HG02759 (cell line): ENCODE measurements around the gene GLI3.

ENCODE experiments used
- ATAC-seq: cut with Tn5 transposase; IDR thresholded peaks from one replicate; pipeline ENCODE4 v1.9.1; 2021; ENCODE audit warnings: mild to moderate bottlenecking, moderate library complexity; ENCODE audit not compliant: unreplicated experiment

GLI3 gene

DNA sequence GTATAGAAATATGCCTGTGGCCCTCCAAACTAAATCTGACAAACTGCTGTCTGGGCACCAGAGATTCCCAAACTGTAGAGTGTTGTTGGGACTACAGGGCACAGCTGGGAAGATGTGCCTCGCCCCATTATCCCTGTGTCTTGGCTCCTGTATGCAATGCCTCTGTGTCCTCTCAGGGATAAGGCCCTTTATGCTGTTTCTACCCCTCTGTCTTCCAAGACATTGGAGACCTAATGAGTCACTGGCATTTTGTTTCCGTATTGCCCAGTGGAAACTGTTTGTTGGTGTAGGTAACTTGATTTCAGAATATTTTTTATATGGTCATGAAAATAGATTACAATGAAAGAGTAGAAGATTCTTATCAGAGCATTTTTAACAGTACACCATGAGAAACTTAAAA lies 183.2 kb downstream of the GLI3 start:
- ATAC-seq, result no peak

DNA sequence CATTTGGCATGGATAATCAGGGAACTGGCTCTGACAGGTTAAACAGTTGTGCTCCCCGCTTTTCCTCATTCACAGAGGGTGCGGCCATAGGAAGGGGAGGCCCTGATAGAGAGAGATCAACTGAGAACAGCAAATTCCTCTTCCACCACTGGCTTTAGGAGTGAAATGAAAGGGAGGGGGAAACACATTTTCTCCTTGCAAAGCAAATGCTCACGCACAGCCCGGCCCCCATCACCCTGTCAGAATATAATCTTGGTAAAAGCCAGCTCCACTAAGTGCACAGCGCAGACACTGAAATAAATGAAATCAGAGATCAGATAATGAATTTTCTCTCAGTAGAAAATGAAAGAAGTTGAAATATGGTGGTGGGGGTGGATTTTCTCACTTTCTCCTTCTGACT lies 187.2 kb downstream of the GLI3 start:
- no peak for ATAC-seq

DNA sequence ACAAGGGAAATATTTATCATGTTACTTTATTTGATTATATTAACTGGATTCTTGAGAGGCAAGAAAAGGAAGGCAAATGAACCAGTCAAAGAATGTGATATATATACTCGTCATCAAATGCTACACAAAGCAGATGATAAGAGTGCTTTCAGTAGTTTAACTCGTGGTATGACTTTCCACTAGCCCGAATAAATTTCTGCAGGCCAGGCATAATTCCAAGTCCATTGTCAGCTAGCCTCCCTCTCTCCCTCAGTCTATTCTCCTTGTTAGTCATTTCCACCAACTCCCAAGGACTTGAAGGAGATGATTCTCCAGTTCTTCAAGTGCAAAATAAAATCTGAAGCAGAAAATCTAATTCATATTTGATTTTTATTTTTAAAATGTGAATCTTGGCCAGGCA lies 190.5 kb downstream of the GLI3 start:
- ATAC-seq, result no peak

DNA sequence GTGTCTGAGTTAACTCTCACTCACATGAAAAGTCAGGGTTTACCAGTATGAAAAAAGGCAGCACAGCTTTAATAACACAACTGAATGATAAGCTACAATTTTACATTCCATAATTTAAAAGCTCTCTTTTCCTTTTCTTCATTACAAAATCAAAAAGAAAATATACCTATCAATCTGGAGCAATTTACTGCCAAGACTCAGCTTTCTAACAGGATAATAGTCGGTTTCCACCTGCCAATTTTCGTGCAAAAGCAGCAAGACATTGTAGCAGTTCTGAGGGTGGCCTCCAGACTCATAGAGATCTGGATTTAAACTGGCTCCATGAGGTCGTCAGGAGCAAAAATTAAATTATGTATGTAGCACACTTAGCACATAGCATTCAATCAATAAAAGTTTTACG lies 191.0 kb downstream of the GLI3 start:
- ATAC-seq, result no peak

DNA sequence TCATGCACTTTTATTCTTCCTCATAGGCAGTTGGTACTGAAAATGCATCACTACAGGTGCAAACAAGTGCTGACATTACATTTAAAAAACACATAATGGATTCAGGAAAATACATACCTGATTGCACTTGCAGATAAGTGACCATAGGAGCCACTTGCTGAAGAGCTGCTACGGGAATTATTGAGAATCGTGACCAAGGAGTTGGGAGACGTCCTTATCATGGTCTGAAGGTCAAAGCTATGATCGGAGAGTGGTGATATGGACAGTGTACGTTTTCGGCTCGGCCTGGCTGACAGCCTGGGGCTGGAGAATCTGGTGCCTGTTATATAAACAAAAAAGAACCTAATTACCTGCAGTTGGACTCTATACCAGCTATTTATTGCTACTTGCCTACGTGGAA lies 197.1 kb downstream of the GLI3 start:
- ATAC-seq, result no peak

DNA sequence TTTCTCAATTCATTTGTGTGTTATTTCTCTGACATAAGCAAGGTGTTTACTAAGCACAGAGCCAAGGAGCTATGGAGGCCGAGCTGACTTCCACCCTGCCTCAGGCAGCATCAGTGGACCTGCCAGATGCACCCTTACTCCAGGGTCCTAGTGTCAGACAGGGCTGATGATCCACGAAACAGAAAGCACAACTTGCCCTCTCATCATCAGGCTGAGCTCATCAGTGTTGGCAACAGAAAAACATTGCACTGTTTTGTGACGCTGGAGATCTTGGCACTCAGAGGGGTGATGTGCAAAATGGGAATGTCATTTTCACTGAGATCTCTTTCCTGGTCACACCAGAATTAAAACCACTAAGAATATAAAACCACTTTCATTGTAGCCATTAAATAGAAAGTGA lies 201.8 kb downstream of the GLI3 start:
- ATAC-seq, result no peak

DNA sequence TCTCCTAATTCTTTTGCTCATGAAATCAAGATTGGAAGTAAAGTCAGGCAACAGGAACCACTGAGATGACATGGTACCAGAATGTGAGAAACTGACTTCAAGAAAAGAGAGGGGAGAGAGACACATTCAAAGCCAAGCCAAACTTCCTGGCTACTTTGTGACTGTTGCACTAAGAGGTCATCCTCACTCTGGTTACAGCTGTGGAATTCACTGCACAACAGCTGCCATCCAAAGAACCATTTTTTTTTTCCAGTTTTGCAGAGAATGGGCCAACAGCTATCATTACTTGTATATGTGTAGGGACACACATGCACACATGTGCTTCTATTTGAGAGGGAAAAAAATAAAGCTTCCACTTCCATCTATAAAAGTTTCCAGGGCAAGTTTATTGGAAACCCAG lies 203.5 kb downstream of the GLI3 start:
- no peak for ATAC-seq

DNA sequence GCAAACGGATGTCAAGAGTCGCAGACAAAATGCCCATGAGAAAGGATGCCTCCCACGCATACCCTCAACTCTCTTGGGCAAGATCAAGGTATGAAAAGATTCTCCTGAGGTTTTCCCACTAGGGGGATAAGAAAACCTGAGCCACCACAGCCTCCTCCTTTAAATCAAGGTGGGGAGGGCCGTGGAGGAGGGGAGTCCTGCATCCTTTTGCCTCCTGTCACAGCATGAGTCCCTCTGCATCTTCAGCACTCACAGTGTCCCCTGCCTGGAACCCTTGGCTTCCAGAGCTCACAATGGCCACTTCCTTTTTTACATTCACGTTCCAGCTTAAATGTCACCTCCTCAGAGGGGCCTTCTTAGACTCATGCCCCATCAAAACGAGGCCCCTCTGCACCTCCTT lies 207.6 kb downstream of the GLI3 start:
- no peak for ATAC-seq

DNA sequence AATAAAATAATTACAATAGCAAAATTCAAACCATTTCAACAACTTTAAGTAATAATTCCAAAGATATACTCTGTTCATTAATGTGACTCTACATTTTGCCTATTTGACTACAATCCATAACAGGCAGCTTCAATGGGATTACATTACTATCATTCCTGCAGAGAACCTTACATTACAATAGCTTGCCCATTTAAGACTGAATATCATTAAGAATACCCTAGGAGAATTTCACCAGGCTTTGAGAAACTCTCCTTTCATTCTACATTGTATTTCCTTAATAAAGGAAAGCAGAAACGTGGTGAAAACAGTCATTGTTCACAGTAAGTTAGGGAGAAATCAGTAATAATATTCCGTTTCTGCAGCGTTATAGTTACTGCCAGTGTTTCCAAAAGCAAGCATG lies 209.5 kb downstream of the GLI3 start:
- ATAC-seq, result no peak

DNA sequence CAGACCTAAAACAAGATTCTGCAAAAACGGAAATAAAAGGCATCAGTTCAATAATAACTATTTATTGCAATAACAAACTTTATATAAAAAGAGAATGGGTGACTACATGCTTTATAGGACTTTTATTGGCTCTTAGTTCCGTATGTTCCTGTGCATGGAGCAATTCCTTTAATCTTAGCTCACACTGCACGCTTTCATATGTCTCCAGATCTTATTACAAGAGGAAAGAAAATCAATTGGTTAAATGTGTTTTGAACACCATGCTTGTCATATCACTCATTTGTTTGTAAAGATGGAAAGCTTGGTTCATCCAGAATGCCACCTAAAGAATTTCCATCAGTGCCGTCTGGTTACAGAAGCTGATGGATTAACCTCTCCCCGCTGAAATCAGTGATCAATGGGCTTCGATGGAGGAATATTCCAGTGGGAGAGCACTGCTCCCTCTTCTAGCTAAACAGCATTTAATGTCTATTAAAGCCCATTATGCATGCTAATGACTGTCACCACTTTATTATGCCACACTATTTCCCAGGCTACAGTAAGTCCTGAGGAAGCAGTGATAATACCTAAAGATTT lies 210.3 kb downstream of the GLI3 start:
- ATAC-seq, result no peak

DNA sequence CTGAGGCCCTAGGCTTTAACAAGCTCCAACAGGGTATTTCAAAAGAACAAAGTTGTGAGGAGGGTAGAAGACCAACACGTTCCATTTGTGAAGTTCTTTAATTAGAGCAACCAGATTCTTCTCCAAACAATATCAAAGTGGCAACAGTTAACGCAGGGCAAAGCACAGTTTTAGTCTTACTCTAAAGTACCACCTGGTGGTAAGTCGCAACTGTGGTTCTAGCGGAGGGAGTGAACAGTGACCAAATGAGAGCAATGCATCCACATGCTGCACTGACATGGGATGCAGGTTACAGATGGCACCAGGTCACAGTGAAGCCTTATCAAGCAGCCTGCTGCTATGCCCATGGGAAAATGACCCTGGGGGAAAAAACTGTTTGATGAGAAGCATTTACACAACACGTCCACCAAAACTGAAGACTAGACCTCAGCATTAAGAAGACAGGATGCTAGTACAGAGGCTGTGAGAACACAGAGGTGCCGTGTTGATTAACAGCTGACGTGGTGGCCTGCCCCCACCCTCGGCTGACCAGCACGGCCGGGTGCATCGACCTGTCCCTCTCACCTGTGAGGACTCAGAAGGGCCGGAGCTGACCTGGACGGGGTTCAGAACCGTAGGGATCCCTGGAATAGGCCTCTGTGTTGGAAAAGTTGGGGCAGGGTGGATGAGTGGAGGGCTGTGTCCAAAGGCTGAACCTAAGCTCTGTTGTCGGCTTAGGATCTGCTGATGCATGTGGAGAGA lies 211.2 kb downstream of the GLI3 start:
- no peak for ATAC-seq

DNA sequence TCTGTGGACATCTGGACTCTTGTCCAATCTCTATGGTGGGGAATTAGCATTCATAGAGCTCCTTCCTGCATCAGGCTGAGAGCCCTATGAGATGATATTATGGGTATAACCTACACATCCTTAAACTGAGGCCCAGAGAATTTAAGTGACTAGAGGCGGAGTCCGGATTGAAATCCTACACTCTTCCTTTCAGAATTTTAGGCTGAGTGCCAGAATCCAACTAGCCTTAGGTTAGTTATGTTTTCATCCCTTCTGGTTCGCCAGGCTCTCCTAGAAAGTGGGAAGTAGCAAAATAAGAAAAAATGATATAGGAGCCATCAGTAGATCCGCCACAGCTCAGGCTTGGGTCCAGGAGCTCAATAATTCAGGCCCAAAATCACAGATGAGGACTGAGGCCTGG lies 212.5 kb downstream of the GLI3 start:
- ATAC-seq, result no peak

DNA sequence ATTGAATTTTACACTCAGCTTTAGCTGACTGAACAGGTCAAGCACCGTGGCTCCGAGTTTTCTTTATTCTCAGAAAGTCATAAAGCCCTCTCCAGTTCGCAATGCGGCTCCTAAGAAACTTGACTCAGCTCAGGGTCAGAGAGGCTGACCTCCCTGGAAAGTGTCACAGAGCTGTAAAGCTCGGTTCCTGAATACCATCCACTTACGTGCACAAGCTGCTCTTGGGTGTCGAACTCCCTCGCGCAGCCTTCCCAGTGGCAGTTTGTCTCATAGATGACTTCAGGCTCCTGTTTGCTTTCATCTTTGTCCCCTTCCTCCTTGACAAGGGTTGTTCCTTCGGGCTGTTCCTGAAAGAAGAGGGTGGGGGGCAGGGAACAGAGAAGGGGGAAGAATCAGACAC lies 213.7 kb downstream of the GLI3 start:
- ATAC-seq, result no peak

DNA sequence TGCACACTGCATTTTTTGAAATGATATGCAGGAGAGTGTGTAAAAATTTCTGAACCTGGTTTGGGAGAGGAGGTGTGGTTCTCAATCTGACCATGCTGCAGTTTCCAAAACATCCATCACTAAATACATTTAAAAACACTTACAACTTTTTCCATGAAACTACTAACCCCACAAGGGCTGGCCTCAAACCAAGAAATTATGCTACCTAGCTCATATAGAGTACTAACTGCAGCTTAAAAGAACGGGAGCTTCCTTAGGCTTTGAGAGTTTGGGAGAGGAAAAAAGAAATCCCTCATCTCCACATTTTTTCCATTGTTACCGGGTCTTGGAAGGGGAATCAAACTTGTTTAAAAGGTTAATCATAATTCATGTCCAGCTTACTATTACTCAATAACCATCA lies 214.2 kb downstream of the GLI3 start:
- ATAC-seq, result no peak

DNA sequence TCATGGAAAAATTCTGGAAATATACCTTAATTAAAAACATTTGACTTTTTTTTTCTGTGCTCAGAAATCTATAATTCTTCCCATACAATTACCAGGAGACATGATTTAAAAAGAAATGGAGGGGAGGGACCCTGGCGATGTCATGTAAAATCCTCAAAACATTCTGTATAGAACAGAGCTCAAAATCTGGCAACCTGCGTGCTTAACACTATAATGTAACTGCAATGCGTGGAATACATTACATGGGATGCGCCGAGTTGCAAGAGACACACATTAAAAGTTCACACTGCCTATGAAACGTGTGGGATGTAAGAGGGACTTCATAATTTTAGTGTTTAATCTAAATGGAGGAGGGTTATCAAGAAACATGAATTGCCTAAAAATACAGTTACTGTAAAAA lies 215.0 kb downstream of the GLI3 start:
- no peak for ATAC-seq

DNA sequence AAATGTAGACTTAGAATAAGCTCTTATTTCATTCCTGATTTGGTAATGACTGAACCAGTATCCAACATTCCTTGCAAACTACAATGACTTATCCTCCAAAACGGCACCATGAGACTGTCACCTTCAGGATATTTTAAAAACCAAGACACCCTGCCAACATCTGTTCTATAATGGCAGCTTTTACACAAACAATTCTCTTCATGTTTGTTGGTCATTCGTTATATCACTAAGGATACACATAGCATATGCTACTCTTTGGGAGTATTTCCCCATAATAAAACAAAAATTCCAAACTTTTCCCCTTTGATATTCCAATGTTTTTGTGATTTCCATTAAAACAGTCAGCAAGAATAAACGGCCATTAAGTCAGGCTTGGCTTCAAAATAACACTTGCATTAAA lies 215.4 kb downstream of the GLI3 start:
- ATAC-seq, result no peak

DNA sequence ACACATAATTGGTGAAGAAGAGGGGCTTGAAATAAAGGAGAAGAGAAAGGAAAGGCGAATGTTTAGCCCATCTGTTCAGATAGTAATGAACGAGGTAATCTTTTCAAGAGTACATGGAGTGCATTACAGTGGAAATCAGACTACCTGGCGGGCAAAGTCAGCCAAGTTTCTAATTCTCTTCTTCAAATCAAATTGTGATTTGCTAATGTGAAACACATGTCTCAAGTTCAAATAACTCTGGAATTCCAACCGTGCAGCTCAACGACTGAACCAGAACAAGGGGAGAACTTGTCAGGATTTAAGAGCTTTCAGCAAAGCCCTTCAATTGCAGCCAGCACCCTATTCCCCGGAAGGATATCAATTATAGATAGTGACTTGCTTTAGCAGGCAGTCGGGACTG lies 216.9 kb downstream of the GLI3 start:
- no peak for ATAC-seq

DNA sequence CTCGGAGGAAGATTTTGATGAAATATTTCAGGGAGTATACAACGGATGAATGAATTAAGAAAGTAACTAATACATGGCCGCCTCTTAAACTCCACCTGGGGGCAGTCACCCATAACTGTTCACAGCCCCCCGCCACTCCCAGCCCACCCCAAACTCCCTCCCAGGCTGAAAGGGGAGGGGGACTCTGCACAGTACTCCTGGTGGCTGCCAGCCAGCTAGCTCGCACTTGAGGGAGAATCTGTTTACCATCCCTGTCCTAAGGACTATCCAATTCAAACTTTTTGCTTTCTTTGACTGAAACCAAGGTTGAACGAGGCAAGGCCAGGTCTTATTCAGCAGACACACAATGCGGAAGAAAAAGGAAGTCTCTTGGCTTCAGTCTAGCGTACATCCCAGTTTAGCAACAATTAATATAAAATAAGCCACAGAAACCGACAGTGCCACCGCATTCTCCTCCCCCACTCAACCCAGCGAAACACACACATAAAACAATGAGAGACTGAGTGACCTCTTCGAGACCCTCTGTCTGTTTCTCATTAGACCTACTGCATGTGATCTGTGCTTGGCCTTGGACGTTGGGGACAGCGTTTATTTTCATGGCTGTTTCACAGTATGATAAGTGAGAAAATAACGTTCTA lies 219.5 kb downstream of the GLI3 start:
- no peak for ATAC-seq

DNA sequence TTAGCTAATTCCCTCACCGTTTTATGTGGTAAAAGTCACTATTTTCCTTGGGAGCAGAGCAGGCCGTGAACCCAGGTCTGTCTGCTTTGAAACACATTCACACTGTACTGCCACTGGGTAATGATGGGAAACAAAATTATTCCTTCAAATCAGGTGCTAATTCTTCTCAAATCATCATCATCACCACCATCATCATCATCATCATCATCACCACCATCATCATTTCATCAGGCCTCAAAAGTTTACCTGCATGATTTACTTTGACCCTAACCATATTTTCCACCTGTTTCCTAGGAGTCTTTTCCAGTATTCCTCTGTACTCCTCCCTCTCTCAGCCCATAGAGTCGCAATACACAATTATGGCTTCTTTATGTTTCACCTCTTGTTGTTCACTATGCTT lies 220.5 kb downstream of the GLI3 start:
- no peak for ATAC-seq

DNA sequence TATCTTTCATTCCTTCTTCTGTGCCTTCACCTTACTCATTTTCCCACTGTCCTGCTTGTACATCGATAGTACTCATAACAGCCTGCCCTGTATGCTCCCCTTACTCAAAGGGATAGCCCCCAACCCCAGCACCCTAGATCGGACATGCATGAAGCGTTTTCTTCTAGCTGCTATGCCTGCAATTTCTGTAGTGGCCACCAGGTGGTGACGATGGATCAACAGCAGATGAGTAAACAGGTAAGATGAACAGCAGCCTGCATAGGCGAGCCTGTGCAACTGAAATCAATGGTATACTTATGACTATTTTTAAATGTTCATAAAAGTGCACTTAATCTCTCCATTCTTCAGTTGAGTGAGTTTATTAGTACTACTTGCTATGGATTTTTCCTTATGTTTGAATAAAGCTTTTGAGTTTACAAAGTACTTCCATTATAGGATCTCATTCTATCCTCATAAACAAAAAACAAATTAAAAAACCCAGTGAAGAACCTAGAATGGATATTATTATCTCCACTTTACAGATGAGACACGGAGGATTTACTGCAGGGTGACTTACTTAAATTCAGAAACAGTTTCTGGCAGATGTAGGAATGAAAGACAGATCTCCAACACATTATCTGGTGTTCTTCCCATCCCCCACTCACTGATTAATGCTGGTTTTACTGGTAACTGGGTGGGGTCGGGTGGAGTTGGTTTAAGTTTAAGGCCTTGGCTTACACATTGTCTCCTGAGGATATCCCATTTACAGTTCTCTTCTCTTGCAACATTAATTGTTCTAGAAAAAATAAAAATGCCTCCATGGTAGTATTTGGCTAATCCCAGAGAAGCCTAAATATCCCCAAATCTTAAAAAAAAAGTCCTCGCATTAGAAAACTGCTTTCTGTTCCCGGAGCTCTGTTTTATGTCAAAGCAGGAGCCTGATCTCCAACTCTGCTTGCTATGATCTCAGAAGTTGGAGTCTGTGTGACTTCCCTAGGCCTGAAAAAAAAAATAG lies 222.1 kb downstream of the GLI3 start:
- ATAC-seq, result no peak

DNA sequence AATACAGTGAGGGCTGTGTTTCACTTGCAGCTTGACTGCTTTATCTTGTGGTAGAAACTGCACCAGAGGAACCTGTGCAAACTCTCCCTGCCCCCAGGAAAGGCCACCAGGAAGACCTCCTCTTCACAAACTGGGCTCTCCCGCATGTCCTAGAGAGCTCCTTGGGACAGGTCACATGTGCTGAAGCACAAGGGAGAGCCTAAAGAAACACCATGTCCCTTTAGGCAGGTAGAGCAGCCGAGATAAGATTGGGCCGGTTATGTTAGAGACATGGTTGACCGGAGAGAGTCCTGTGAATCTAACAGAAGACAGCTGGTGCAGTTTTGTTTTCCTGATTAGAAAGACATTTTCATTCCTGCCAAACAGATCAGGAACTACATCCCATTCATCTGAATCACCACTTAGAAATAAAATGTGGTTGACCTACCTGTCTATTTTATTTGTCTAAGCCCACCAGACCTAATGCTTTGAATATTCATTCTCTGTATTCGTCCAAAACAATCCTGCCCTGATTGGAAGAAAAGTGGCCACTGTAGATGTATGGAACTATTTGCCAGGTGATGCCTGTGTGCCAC lies 224.1 kb downstream of the GLI3 start:
- no peak for ATAC-seq
